NT2/D1 (cell line): Measurements from ENCODE around the gene H2BK1.

Experiments used
- YY1 ChIP-seq: IDR thresholded peaks from 2 replicates; pipeline ENCODE4 v1.6.1; 2011; ENCODE audit not compliant: insufficient read length, insufficient read depth
- ZNF274 ChIP-seq: IDR thresholded peaks from 2 replicates; pipeline ENCODE4 v1.6.1; 2011; ENCODE audit warnings: mild to moderate bottlenecking, low read depth, low read length

DNA sequence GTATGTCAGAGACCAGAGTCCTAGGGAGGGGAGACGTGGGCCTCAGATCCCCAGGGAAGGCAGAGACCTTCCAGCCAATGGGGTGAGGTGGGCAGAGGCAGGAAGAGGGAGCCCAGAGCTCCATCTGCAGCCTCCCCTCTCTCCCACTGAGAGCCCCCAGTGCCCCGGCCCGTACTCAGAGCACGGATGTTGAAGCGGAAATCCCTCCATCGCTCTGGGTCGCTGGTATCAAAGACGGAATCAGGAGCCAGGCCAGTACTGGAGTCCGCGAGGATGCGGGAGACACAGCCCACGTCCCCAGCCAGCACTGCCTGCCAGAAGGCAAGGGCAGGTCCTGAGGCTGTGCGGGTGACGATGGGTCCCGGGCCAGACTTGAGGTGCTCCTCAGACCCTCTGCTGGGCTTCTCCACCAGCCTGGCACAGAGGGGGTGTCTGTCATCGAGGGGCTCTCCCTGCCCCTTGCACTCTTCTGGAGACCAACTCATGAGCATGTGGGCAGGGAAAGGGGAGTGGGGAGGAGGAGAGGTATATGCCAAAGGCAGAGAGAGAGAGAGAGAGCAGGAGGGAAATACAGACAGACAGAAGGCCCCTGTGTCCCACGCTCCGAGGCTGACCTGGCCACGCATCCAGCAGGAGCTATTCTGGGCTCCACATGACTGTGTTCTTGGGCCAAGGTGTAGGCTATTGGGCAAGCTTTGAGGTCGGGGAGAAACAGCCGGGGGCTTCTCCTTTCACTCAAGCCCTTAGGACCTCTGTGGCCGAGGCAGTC, 23.5 kb downstream of the H2BK1 start, which contains the start of gene ASB10:
- TF ChIP-seq YY1 (no peak), ZNF274 (no peak)
